Hematopoietic multipotent progenitor cell treated with erythropoietin and hydrocortisone succinate and interleukin-3 and kit ligand, for 17 days (in vitro differentiated cells): ENCODE measurements around the gene UBE2L5.

Experiments used
- DNase-seq: peaks from one replicate; pipeline ENCODE4 v3.0.0-alpha.2; 2015; ENCODE audit warnings: low spot score

The UBE2L5 gene

GRCh38 chr13:30422054-30422839, at the start of gene UBE2L5:
TSS of gene UBE2L5 (plus strand) at chr13:30422493. CDS start at chr13:30427991, 5,498 bp downstream.
- DNase-seq = peak; percentile 16

GRCh38 chr13:30373727-30374126, 48.6 kb upstream of the UBE2L5 start:
- no peak for DNase-seq

GRCh38 chr13:30375265-30375835, 46.9 kb upstream of the UBE2L5 start:
- DNase-seq = no peak

- no peak for DNase-seq
Measured at GRCh38 chr13:30376426-30377311, 45.6 kb upstream of the UBE2L5 start.

GRCh38 chr13:30377312-30377685, 45.0 kb upstream of the UBE2L5 start:
- DNase-seq = no peak

GRCh38 chr13:30378191-30378590, 44.1 kb upstream of the UBE2L5 start:
- DNase-seq = no peak

GRCh38 chr13:30381049-30381448, 41.2 kb upstream of the UBE2L5 start:
- DNase-seq = no peak

- DNase-seq = no peak
Measured at GRCh38 chr13:30382836-30383525, 39.3 kb upstream of the UBE2L5 start.

GRCh38 chr13:30388406-30389283, 33.6 kb upstream of the UBE2L5 start:
- no peak for DNase-seq

GRCh38 chr13:30391956-30392680, 30.2 kb upstream of the UBE2L5 start:
- no peak for DNase-seq

- no peak for DNase-seq
Measured at GRCh38 chr13:30392681-30393045, 29.6 kb upstream of the UBE2L5 start.

- peak; percentile 12 for DNase-seq
Measured at GRCh38 chr13:30394751-30395191, 27.5 kb upstream of the UBE2L5 start.

- DNase-seq = peak; percentile 55
Measured at GRCh38 chr13:30395192-30396158, 26.8 kb upstream of the UBE2L5 start.

- no peak for DNase-seq
Measured at GRCh38 chr13:30396434-30397075, 25.7 kb upstream of the UBE2L5 start.

- no peak for DNase-seq
Measured at GRCh38 chr13:30398601-30399072, 23.7 kb upstream of the UBE2L5 start.

- DNase-seq = no peak
Measured at GRCh38 chr13:30400376-30400775, 21.9 kb upstream of the UBE2L5 start.

GRCh38 chr13:30401347-30401746, 20.9 kb upstream of the UBE2L5 start:
- DNase-seq = no peak

GRCh38 chr13:30403456-30403855, 18.8 kb upstream of the UBE2L5 start:
- DNase-seq = no peak

- DNase-seq = no peak
Measured at GRCh38 chr13:30404207-30404606, 18.1 kb upstream of the UBE2L5 start.
